ENCODE data around the gene ADORA2B.
"Not testable (repeated sequence)": the region's sequence is repeated elsewhere in the genome, so short reads cannot be mapped to it uniquely, and the experiment has no call there.

ADORA2B gene

DNA sequence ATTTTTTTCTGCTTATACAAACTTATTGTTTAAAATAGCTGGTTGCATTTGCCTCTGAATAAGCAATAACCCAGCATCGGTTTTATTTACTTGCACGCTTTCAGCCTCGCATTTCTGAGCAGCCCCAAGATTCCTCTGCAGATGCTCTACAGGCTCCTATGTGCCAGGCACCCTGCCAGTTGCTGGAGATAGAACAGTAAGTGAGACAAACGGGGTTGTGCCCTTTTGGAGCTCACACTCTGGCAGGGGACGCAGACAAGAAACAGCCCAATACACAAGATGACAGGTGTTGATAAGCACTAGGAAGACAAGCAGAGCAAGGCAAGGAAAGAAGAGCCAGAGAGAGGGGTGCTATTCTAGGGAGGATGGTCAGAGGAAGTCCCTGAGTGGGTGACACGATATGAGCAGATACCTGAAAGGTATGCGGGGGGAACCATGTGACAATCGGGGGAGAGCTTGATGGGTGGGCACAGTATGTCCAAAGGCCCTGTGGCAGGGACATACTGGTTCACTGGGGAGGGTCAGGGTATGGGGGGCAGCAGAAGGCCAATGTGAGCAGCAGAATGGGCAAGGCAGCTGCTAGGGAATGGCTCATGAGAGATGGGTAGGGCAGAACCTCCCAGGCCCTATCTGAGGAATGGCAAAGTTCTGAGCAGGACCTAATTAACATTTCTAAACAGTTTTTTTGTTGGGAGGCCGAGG, 18.7 kb upstream of the ADORA2B start:
- no peak for FAIRE-seq

DNA sequence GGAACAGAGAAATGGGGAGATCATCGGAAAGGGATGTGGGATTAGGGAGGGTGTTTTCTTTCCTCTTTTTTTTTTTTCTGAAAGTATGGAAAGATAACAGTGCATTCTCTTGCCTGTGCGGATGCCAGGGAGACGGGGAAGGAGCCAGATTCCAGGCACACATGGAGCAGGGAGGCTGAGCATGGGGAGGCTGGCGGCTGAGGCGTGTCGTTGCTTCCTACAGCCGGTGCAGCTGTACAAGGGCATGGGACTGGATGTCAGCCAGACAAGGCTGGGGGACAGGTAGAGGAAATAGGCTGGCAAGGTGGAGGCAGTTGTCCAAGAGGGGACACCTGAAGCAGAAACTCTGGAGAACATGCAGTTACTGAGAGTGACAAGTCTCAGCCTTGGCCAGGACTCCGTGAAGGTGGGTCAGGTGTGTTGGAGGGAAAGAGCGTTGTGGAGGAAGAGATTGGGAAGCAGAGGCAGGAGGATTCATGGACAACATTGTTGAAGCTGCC, 16.6 kb upstream of the ADORA2B start:
- FAIRE-seq, result no peak

DNA sequence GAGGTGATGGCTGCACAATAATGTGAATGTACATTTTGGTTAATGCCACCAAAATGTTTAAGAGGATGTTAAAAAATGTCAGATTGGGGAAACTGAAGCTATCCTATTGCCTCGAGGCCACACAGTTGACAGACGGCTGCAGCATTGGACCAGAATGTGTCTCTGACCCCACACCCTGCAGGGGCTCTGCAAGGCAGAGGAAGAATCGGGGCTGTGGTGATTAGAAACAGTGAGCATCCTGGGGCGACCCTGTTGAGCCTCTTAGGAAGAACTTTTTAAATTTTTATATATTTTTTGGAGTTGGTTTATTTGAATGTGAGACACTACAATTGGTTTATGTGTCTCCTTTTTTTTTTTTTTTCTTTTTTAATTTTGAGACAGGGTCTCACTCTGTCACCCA, 15.0 kb upstream of the ADORA2B start:
- no peak for FAIRE-seq

DNA sequence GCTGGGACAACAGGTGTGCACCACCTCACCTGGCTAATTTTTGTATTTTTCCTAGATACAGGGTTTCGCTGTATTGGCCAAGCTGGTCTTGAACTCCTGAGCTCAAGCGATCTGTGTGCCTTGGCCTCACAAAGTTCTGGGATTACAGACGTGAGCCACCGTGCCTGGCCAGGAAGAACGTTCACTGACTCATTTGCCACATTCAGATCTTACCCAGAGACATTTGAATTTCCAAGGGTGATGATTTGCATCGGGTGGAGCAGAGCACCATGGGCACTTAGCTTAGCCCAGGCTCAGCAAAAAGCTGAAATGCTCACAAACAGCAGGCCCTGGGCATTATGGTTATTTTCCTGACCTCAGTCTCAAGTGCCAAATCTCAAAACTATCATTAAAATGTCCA, 14.5 kb upstream of the ADORA2B start:
- no peak for FAIRE-seq

DNA sequence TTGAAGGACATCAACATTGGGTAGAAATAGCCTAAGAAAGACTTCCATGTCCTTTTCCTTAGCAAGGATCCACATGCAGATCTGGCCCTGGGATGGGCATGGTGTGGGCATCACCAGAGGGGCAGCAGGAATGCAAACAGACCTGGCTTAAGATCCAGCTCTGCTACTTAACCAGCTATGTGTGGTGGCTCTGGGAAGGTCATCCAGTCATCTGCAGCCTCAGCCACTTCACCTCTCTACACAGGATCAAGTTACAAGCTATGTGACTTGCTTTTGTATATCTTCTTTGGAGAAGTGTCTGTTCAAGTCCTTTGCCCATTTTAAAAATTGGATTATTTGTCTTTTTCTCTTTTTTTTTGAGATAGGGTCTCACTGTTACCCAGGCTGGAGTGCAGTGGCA, 13.5 kb upstream of the ADORA2B start:
- no peak for FAIRE-seq

DNA sequence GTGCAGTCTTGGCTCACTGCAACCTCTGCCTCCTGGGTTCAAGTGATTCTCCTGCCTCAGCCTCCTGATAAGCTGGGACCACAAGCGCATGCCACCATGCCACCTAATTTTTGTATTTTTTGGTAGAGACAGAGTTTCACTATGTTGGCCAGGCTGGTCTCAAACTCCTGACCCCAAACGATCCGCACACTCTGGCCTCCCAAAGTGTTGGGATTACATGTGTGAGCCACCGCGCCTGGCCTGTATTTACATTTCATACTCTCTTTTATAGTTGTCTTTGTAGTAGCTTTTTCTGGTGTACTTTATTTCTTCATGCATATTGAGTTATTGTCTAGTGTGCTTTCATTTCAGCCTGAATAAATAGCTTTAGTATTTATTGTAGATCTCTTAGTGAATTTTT, 10.1 kb upstream of the ADORA2B start:
- no peak for FAIRE-seq

DNA sequence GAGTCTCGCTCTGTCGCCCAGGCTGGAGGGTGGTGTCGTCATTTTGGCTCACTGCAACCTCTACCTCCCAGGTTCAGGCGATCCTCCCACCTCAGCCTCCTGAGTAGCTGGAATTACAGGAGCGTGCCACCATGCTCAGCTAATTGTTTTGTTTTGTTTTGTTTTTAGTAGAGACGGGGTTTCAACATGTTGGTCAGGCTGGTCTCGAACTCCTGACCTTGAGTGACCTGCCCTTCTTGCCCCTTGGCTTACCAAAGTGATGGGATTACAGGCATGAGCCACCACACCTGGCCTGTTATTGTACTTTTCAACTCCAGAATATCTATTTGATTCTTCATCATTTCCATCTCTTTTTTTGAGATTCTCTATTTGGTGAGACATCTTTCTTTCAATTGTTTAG, 9.0 kb upstream of the ADORA2B start:
- FAIRE-seq, result no peak

DNA sequence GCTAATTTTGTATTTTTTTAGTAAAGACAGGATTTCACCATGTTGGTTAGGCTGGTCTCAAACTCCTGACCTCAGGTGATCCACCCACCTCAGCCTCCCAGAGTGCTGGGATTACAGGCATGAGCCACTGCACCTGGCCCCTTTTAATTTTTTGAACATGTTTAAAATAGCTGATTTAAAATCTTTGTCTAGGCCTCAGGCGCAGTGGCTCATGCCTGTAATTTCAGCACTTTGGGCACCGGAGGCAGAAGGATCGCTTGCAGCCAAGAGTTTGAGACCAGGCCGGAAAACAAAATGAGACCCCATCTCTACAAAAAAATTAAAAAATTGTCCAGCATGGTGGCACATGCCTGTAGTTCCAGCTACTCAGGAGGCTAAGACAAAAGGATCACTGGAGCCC, 8.4 kb upstream of the ADORA2B start:
- not testable (repeated sequence) for FAIRE-seq

DNA sequence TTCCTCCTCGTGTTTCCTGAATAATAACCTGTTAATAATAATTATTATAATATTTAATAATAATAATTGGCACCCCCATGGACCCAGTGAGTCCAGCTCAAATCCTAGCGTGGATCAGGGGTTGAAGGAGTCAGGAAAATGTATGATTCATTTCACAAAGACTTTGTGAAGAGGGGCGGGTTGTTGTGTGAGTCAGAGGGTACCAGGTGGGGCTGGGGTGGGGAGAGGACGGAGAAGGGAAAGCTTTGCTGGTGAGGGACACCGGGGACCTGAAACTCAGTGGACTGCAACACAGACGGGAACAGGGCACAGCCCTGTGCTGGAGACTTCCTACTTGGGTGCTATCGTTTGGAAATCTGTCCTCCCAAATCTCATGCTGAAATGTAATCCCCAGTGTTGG, 3.1 kb upstream of the ADORA2B start:
- FAIRE-seq, result no peak

DNA sequence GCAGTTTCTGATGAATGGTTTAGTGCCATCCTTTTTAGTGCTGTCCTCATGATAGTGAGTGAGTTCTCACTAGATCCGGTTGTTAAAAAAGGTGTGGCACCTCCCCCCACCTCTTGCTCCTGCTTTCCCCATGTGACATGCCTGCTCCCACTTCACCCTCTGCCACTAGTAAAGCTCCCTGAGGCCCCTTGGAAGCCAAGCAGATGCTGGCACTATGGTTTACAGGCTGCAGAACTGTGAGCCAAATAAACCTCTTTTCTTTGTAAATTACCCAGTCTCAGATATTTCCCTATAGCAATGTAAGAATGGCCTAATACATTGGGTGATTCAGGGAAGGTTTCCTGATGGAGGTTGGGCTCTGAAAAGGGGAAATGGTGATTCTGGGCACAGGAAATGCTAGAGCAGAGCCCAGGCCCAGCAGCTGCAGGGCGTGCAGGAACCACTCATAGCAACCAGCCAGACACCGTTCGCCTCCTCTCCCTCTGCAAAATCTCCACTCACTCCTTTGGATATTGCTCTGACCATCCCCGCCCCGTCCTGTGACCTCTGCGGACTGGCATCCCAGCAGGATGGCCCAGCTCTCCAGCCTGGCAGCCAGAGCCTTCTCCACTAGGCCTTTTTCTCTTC, 2.6 kb upstream of the ADORA2B start:
- FAIRE-seq, result no peak

DNA sequence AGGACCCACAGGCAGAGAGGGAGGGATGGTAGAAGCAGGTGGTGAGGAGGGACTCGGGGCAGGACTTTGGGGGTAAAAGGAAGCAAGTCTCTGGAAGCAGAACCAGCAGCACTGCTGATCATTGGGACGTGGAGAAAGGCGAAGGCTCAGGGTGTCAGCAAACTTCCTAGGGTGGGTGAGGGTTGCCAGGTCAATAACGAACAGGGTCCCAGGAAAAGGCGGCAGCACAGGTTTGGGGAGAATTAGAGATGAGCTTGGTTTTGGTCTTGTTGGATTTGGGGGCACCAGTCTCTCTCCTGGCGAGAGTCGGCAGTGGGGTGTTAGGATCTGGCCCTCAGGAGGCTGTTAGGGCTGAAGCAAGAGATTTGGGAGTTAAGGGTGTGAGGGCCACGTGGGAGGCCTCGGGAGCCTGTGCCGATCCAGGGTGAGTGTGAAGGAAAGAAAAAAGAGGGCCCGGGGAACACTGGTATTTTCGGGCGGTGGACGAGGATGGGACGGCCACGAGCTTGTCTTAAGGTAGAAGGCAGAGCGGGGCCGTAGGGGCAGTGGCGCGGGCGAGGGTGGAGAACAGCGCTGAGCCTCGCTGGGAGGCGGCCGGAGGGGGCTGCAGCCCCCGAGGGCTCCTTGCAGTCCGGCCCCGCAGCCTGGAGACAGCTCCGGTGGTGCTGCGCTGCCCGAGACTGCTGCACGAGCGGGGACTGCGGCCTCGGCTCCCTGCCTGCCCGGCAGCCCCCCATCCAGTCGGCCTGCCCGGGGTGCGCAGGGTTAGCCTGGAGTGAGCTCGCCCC, 765 bp upstream of the ADORA2B start:
- no peak for FAIRE-seq

DNA sequence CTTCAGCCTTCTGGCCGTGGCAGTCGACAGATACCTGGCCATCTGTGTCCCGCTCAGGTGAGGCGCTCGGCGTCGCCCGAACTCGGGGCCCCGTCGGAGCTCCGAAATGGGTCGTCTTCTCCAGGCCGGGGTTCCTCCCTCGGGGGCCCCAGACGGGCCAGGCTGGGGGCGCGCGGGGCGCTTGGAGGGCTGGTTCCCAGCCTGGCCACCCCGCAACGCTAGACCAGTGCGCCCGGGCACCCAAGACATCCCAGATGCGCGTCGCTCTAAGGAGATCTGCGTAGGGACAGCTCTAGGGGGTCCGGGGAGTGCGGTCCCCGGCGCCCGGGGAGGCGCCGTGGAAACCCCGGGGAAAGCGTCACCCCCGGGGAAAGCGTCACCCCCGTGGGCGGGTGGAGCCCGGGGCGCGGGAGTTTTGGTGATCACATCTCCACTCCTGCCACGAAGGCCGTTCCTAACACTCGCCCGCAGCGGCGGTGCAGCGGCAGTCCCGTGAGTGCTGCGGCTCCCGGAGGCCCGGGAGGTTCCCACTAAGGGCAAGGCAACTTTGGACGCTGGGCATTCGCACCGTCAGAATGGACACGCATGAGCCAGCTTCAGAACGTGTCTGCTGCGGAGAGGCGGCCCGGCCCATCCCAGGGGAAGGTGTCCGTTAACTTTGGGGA, 729 bp downstream of the ADORA2B start:
- no peak for FAIRE-seq

DNA sequence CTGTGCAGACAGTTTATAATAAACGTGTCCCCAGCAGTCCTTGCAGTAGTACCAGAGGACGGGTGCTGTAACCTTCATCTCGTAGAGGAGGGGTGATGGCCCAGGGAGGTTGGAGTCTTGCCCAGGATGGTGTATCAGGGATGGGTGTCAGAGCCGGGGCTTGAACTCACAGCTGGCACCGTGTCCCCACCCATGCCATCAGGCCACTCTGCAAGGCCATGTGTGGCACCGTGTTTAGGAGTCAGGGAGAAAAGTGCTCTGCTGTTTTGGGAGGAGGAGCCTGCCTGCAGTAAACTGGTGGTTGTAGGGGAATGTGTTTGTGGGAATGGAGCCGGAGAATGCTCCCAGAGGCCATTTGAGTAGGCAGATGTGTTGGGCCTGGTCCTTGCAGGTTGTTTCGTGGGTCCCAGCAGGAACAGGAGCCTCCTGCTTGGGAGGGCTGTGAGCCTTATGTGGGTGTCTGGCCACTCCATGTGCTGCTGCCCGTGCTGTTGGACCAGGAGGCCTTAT, 1.7 kb downstream of the ADORA2B start:
- FAIRE-seq, result no peak

DNA sequence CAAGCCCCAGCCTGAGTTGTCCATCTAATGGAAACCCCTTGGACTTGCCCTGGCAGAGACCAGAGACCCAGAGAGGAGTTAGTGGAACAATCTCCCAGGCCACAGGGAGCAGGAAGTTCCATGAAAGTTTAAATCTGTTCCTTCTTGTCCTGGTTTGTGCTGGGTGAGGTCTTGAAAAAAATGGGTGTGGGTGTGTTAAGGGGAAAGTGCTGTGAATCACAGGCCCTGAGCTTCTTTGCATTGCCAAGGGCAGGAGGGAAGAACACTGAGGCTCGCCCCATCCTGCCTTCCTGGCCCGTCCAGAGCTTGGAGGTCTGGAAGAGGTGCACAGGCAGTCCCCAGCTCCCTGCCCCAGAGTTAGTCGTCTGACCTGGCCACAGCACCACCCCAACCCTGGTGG, 2.3 kb downstream of the ADORA2B start:
- no peak for FAIRE-seq

DNA sequence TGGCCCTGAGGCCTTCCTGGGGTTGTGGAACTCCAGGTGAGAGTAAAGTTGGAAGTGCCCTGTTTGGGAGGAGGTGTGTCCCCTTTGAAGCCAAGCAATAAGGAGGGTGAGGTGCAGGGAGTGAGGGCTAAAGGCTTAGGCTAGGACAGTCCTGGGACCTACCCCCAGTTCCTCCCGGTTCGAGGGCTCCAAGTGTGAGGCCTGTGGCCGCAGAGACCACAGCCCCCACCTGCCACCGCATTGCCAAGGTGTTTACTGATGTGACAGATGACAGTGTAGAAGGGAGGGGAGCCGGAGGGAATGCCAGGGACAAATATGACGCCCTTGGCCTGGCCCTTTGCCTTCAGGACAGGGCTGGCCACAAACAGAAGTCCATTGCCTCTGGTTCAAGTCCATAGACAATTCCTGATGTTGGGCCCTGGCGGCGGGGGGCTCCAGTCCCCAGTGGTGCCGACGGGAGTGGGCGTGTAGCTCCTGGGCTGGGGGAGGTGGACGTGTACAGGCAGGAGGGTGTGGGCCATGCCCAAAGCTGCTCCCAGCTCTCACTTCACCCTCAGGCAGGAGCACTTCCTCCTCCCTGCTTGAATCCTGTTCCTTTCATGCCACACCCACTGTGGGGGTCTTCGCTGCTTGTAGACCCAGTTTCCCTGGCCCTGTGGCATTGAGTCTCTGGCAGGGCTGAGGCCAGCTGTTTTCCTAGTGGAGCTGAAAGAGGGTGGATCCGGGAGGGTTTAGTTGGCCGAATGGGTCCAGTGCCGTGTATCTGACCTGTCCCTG, 3.2 kb downstream of the ADORA2B start:
- no peak for FAIRE-seq

DNA sequence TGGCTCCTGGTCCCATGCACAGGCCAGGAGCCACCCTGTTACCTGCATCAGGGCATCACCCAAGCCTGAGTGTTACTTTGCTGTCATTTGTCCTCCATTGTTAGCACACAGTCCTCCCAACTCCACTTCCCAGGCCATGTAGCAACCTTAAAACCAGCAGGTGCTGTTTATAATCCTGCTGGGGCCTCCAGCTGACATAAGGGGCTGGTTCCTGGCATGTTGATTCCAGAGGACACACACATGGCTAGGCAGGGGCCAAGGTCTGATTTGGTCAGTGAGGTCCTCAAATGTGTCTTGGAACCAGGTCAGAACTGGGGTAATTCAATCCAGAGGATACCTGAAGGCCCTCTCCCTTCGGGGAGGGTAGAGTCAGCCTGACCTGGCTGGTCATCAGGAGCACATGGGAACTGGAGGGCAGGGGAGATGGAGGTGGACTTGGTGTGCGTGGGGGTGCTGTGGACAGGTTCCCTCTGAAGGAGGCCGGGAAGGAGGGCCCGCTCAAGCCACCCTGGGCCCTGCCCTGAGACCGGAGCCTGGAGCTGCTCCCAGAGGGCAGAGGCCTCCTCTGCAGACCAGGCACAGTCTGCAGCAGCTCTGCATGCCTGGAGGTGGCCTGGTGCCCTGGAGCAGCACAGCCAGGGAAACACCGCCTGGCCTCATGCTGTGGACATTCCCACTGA, 6.6 kb downstream of the ADORA2B start:
- no peak for FAIRE-seq

DNA sequence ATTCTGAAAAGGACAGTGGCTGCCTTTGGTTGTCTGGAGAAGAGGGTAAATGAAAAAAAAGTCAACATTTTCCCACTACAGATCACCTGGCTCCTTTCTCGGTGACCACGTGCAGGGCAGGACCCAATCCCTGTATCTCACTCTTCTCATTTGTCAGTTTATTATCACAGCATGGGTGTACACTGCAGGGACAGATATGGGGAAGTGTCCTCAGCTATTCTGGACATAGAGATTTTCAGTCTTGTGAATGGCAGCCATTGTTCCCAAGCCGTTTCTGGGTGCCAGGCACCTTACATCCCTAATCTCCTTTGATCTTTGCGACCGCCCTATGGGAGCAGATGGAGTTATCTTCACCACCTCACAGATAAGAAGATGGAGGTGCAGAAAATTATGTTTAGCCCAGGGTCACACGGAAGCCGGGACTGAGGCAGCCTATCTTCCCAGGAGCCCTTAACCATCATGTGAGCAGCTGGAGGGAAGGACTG, 7.2 kb downstream of the ADORA2B start:
- FAIRE-seq, result no peak

DNA sequence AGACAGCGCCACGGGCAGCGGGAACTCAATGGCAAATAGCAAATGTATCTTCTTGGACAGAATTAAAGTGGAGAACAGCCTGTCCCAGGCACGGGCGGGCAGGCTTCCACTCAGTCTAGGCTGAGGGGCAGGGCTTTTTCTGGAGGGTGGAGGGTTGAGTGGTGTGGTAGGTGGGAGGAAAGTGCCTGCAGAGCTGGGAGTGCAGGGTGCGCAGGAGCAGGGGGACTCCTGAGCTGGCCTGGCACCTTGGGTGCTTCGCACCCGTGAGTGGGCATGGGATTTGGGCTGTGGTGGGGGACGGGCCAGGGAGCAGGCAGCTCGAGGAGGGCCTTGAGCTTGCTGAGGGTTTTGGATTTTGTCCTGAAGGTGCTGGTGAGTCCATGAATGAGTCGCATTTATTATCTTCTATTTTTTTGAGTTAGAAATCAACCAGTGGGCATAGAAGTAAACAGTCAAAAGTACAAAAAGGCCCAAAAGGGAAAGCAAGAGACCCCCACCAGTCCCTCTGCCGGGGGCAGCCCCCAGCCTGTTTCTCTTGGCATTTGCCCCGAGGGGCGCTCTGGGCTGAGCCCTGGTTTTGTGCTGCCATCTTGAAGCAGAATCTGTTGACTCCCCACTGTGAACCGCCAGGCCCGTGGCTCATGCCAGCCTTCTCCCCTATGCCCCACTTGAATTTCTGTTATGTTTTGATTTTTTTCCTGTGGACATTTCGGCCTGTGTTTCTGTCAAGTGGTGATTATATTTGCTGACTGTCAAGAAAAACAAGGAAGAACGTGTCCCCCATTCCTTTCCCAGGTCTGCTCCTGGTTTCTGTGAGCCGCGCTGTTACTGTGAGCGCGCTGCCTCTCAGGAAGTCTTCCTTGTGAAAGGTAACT, 8.2 kb downstream of the ADORA2B start:
- no peak for FAIRE-seq

DNA sequence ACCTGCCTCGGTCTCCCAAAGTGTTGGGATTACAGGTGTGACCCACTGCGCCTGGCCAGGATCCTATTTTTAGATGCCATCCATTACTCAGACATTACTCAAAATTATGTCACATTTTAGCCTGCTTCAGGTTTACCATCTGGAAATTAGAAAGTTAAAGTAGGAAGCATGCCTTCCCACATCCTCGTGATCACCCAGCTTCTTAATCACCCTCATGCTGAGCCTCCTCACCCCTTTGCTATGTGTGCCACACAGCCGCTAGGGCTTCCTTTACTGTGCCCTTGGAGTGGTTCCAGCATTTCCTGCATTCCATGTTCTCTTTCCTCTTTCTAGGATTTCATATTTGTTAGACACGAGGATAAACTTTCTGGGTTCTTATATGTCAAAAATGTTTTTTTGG, 9.3 kb downstream of the ADORA2B start:
- no peak for FAIRE-seq

DNA sequence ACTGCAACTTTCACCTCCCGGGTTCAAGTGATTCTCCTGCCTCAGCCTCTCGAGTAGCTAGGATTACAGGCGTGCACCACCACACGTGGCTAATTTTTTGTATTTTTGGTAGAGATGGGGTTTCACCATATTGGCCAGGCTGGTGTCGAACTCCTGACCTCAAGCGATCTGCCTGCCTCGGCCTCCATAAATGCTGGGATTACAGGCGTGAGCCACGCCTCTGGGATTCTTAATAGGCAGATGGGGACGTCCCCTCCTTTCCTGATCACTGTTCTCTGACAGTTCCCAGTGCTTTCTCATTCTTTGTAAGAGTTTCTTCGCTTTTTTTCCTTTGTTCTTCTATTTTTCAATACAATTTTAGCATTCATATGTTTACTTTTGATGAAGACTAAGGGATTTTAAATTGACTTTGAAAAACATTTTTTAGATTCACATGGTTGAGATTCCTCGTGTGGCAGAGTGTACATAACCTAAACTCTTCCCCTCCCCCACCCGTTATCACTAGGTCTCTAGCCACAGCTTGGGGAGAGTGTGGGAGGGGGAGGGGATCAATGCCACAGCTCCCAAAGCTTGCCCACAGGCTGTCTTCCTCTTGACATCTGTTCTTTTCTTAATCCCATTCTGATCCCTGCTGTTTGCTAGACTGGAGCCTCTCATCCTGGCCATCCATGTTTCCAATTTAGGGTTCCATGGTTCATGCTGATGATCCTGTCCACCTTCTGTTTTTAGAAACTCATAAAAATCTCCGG, 11.0 kb downstream of the ADORA2B start:
- no peak for FAIRE-seq

Measured in TTC549 (cell line).